ENCODE results near the gene SLC9A1.
"Not testable (repeated sequence)": the region's sequence is repeated elsewhere in the genome, so short reads cannot be mapped to it uniquely, and the experiment has no call there.

SLC9A1 gene

DNA sequence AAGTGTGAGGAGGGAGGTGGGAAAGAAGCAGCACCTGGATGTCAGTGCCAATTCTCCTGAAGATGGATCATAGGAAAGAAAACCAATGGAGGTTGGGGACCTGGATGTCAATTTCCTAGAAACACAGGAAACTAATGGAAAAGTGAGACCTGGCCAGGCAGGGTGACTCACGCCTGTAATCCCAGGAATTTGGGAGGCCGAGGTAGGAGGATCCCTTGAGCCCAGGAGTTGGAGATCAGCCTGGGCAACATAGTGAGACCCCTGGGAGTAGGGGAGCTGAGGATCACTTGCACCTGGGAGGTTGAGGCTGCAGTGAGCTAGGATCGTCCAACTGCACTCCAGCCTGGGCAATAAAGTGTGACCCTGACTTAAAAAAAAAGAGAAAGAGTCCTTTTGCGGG lies 21.4 kb upstream of the SLC9A1 start:
- Histone ChIP-seq H3K4me2 (no peak overlapping the region), H3K27me3 (no peaks in the 10 kb centered on the region), H4K20me1 (no peaks in the 10 kb centered on the region), H3K27ac (no peak overlapping the region), H3K36me3 (no peaks in the 10 kb centered on the region), H3K4me1 (no peaks in the 10 kb centered on the region), H3K9me3 (replicated peaks in 1 of 11) (peaks cover 47 to 63% (median 54%) of the 10 kb centered on the region in 11 experiments), H3K4me3 (no peak overlapping the region), H3K9ac (no peak overlapping the region)
- no peak for TF ChIP-seq Cebpa-rat (IDR thresholded peaks at IDR 0.05)

DNA sequence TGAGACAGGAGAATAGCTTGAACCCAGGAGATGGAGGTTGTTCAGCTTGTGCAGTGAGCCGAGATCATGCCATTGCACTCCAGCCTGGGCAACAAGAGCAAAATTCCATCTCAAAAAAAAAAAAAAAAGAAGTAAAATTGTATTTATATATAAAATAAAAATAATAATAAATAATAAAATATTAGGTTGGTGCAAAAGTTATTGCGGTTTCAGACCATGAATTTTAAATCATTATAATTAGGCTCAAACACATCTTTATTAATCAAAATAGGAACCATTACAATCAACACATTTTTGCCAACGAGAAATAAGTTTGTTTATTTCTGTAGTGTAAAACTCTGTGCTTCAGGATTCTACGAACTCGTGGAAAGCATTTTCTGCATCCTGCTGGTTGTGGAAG lies 18.1 kb upstream of the SLC9A1 start:
- peaks cover 15 to 34% (median 21%) of the 10 kb centered on the region in 11 experiments; a peak in 21 of 22 replicates for H3K9me3 ChIP-seq (replicated peaks in 1 of 11)

DNA sequence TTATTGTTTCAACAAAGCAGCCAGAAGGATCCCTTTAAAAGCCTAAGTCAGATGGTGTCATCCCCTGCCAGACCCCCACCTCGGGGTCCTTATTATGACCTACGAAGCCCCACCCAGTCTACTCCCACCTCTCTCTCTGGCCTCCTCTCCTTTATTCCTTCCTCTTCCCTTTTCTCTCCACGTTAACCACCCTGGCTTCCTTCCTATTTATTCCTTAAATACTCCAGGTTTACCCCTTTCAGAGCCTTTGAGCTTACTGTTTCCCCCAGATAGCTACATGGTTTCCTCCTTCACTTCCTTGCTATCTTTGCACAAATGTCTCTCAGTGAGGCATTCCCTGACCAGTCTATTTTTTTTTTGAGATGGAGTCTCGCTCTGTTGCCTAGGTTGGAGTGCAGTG lies 12.0 kb upstream of the SLC9A1 start:
- no peaks in the 10 kb centered on the region for H3K27me3 ChIP-seq
- TF ChIP-seq Cebpa-rat (IDR thresholded peaks at IDR 0.05), result no peak
- H3K4me2 ChIP-seq, result peak overlapping the region in 6 of 11 experiments; percentile 11 to 41 (median 25); a peak in 6 of 22 replicates
- H3K9me3 ChIP-seq (replicated peaks in 1 of 11), result peaks cover 0 to 5% (median 0%) of the 10 kb centered on the region in 11 experiments; a peak in 3 of 22 replicates
- no peaks in the 10 kb centered on the region for H3K36me3 ChIP-seq
- H3K4me1 ChIP-seq, result peaks cover under 1 to 15% (median 10%) of the 10 kb centered on the region in 10 experiments; a peak in 12 of 20 replicates
- H3K9ac ChIP-seq, result no peak overlapping the region
- no peak overlapping the region for H3K4me3 ChIP-seq
- H4K20me1 ChIP-seq, result no peaks in the 10 kb centered on the region
- no peak overlapping the region for H3K27ac ChIP-seq

More for the DNA sequence above, 18.1 kb upstream of the SLC9A1 start:
- not testable (repeated sequence) for H3K4me2 ChIP-seq, H4K20me1 ChIP-seq, H3K27me3 ChIP-seq, H3K9ac ChIP-seq, H3K4me1 ChIP-seq, H3K36me3 ChIP-seq, H3K27ac ChIP-seq, H3K4me3 ChIP-seq

DNA sequence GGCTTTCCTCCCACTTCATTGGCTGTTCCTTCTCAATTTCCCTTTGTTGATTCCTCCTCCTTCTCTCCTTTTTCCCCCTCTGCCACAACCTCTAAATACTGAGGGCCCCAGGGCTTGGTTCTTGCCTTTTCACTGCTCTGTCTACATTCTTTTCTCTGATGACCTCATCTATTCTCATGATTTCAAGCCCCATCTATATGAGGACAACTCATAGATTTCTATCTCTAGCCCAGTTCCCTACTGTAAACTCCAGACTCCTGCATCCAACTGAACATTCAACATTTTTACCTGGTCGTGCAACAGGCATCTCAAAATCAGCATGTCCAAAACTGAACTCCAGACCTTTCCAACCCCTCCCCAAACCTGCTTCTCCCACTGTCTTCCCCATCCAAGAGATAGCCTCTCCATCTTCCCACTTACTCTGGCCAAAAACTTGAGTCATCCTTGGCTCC lies 11.5 kb upstream of the SLC9A1 start:
- no peak for TF ChIP-seq Cebpa-rat (IDR thresholded peaks at IDR 0.05)
- Histone ChIP-seq H3K4me1 (peaks cover 5 to 20% (median 16%) of the 10 kb centered on the region in 10 experiments; a peak in 14 of 20 replicates), H4K20me1 (no peaks in the 10 kb centered on the region), H3K27me3 (no peaks in the 10 kb centered on the region), H3K27ac (no peak overlapping the region), H3K36me3 (no peaks in the 10 kb centered on the region), H3K9me3 (replicated peaks in 1 of 11) (peaks cover 0 to 5% (median 0%) of the 10 kb centered on the region in 11 experiments; a peak in 3 of 22 replicates), H3K9ac (no peak overlapping the region), H3K4me3 (no peak overlapping the region), H3K4me2 (0 out of 22 replicates have a peak overlapping the region, but pooled peaks of 2 of the 11 experiments have one; percentile 28 to 41)

DNA sequence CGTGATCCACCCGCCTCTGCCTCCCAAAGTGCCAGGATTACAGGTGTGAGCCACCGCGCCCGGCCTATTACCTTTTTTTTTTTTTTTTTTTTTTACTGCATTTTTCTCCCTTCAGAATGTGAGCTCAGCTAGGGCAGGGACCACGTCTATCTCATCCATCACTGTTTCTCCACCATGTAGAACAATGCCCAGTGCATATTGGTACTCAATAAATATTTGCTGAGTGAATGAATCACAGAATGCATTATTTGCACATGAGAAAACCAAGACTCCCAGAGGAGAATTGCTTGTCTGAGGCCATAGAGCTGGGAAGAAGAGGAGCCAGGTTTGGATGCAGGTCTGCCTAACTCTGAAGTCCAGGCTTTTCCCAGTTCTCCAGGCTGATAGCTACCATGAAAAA lies 8.2 kb upstream of the SLC9A1 start:
- H3K27me3 ChIP-seq, result no peaks in the 10 kb centered on the region
- no peak for TF ChIP-seq Cebpa-rat (IDR thresholded peaks at IDR 0.05)
- no peak overlapping the region for H3K27ac ChIP-seq
- no peaks in the 10 kb centered on the region for H3K36me3 ChIP-seq
- H3K4me1 ChIP-seq, result peaks cover 5 to 24% (median 18%) of the 10 kb centered on the region in 10 experiments; a peak in 14 of 20 replicates
- no peaks in the 10 kb centered on the region for H4K20me1 ChIP-seq
- no peaks in the 10 kb centered on the region for H3K9me3 ChIP-seq (replicated peaks in 1 of 11)
- no peak overlapping the region for H3K9ac ChIP-seq
- no peak overlapping the region for H3K4me2 ChIP-seq
- H3K4me3 ChIP-seq, result no peak overlapping the region

DNA sequence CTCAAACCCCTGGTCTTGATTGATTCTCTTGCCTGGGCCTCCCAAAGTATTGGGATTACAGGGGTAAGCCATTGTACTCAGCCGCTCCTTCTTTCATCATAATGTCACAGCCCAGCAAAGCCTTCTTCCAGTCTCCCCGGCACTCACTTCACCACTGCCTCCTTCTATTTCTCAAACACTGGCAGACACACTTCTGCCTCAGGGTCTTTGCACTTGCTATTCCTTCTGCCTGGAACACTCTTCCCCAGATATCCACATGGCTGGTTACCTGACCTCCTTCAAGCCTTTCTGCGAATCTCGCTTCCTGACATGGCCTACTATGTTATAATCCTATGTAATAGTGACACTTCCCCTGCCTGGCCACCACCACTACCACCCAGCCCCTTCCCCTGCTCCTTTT lies 7.2 kb upstream of the SLC9A1 start:
- Histone ChIP-seq H3K9ac (no peak overlapping the region), H4K20me1 (no peaks in the 10 kb centered on the region), H3K4me1 (peaks cover 5 to 20% (median 15%) of the 10 kb centered on the region in 10 experiments; a peak in 14 of 20 replicates), H3K4me2 (peak overlapping the region in 10 of 11 experiments; percentile 3 to 74 (median 30); a peak in 12 of 22 replicates), H3K36me3 (no peaks in the 10 kb centered on the region), H3K9me3 (replicated peaks in 1 of 11) (no peaks in the 10 kb centered on the region), H3K4me3 (no peak overlapping the region), H3K27me3 (no peaks in the 10 kb centered on the region), H3K27ac (peak overlapping the region in 2 of 11 experiments; percentile 34 to 45; a peak in 3 of 22 replicates)
- TF ChIP-seq Cebpa-rat (IDR thresholded peaks at IDR 0.05), result no peak

DNA sequence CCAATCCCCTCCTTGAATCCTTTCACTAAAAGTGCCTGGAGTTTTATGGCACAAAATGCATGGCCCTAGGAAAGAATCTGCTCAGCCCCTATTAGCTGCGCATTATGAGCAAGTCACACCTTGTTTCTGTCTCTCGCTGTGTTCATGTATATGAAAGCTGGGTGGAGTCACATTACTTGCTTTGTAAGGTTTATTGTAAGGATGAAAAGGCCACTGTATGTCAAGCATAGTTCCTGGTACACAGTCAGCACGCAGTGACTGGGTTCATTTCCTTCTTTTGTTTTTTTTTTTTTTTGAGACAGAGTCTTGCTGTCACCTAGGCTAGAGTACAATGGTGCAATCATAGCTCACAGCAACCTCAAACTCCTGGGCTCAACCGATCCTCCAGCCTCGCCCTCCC lies 6.7 kb upstream of the SLC9A1 start:
- no peaks in the 10 kb centered on the region for H3K9me3 ChIP-seq (replicated peaks in 1 of 11)
- H3K4me2 ChIP-seq, result peak overlapping the region in 10 of 11 experiments; percentile 3 to 74 (median 38); a peak in 14 of 22 replicates
- H3K4me1 ChIP-seq, result peaks cover 5 to 15% (median 11%) of the 10 kb centered on the region in 10 experiments; a peak in 14 of 20 replicates
- no peaks in the 10 kb centered on the region for H4K20me1 ChIP-seq
- H3K9ac ChIP-seq, result no peak overlapping the region; a peak in 1 of 22 replicates
- TF ChIP-seq Cebpa-rat (IDR thresholded peaks at IDR 0.05), result no peak
- H3K27me3 ChIP-seq, result no peaks in the 10 kb centered on the region
- H3K27ac ChIP-seq, result peak overlapping the region in 3 of 11 experiments; percentile 34 to 45 (median 44); a peak in 4 of 22 replicates
- H3K36me3 ChIP-seq, result no peaks in the 10 kb centered on the region
- H3K4me3 ChIP-seq, result no peak overlapping the region

DNA sequence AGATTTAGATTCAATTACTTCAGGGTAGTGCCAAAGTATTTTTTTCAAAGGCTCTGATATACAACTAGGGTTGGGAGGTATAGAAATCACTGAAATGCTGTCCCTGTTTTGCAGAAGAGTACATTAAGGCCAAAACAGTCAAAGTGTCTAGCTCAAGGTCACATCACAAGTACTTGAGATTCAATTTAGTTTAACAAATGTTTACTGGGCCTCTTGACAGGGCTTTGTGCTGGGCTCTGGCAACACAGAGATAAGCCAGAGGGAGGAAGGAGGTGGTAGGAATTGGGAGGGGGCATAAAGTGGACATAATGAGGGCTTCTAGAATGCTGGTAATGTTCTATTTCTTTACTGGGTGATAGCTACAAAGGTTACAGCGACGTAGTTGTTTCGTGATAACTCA lies 2.3 kb upstream of the SLC9A1 start:
- peaks cover 34 to 43% (median 40%) of the 10 kb centered on the region in 10 experiments for H3K4me1 ChIP-seq
- no peak overlapping the region for H3K4me3 ChIP-seq
- no peaks in the 10 kb centered on the region for H3K27me3 ChIP-seq
- H3K36me3 ChIP-seq, result peaks cover 0 to 5% (median 0%) of the 10 kb centered on the region in 11 experiments; a peak in 4 of 22 replicates
- H3K27ac ChIP-seq, result no peak overlapping the region
- no peak overlapping the region for H3K9ac ChIP-seq
- no peaks in the 10 kb centered on the region for H3K9me3 ChIP-seq (replicated peaks in 1 of 11)
- peaks cover 0 to 25% (median 21%) of the 10 kb centered on the region in 11 experiments; a peak in 21 of 22 replicates for H4K20me1 ChIP-seq
- no peak overlapping the region for H3K4me2 ChIP-seq
- TF ChIP-seq Cebpa-rat (IDR thresholded peaks at IDR 0.05), result no peak

DNA sequence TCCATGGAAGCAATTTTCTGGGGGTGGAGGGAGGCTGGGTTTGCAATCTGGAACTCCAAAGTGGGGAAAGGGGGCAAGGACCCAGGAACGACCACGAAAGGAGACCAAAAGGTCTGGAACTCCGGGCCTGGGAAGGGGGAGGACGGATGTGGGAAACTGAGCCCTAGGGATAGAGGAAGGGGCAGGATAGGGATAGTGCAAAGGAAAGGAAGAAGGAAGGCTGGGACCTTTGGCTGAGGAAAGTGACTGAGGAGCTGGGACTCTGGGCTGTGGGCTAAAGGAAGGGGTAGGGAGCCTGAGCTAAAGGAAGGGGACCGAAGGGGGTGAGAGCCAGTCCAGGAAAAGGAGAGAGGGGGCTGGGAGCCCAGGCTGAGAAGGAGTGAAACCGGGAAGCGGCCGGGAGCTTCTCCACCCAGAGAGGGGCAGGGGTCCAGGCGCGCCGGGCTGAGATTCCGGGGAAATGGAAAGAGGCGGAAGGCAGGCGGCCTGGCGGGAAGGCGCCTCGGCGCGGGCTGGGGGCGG lies 395 bp downstream of the SLC9A1 start:
- peaks cover 0 to 52% (median 48%) of the 10 kb centered on the region in 11 experiments; a peak in 21 of 22 replicates for H4K20me1 ChIP-seq
- no peaks in the 10 kb centered on the region for H3K9me3 ChIP-seq (replicated peaks in 1 of 11)
- H3K9ac ChIP-seq, result peak overlapping the region; percentile 88 to 98 (median 96)
- H3K27ac ChIP-seq, result peak overlapping the region; percentile 84 to 95 (median 91)
- peak overlapping the region; percentile 76 to 94 (median 83) for H3K4me3 ChIP-seq
- H3K36me3 ChIP-seq, result peaks cover 0 to 28% (median 4%) of the 10 kb centered on the region in 11 experiments; a peak in 10 of 22 replicates
- peaks cover 51 to 58% (median 56%) of the 10 kb centered on the region in 10 experiments for H3K4me1 ChIP-seq
- H3K4me2 ChIP-seq, result peak overlapping the region; percentile 93 to 100 (median 99)
- TF ChIP-seq Cebpa-rat (IDR thresholded peaks at IDR 0.05), result no peak
- no peaks in the 10 kb centered on the region for H3K27me3 ChIP-seq
